Neural cell (in vitro differentiated cells): ENCODE measurements around the gene PGC.

Experiments
- CTCF ChIP-seq: fragments of 450-650 bp; IDR thresholded peaks from 2 replicates; pipeline ENCODE4 v1.5.1; 2014; ENCODE audit warnings: antibody characterized with exemption, mild to moderate bottlenecking, moderate library complexity; ENCODE audit not compliant: poor library complexity, severe bottlenecking
- EP300 ChIP-seq: fragments of 450-650 bp; conservative IDR thresholded peaks from 2 replicates; pipeline ENCODE4 v1.6.1; 2014; ENCODE audit warnings: antibody characterized with exemption, mild to moderate bottlenecking, moderate library complexity; ENCODE audit not compliant: poor library complexity, severe bottlenecking
- EZH2 ChIP-seq: fragments of 200-600, 300-800 bp; shearing (Covaris generic), sonication (generic); IDR thresholded peaks from 2 replicates; pipeline ENCODE4 v1.6.1; 2014; ENCODE audit warnings: antibody characterized with exemption, low read length, borderline replicate concordance, mild to moderate bottlenecking; ENCODE audit not compliant: insufficient read depth, poor library complexity, severe bottlenecking
- MXI1 ChIP-seq: fragments of 450-650 bp; conservative IDR thresholded peaks from 2 replicates; pipeline ENCODE4 v1.6.1; 2014; ENCODE audit warnings: antibody characterized with exemption, mild to moderate bottlenecking; ENCODE audit not compliant: poor library complexity, severe bottlenecking
- POLR2AphosphoS5 ChIP-seq: IDR thresholded peaks from 2 replicates; pipeline ENCODE4 v1.6.1; 2012
- RAD21 ChIP-seq: fragments of 450-650 bp; conservative IDR thresholded peaks from 2 replicates; pipeline ENCODE4 v1.6.1; 2014; ENCODE audit warnings: antibody characterized with exemption, mild to moderate bottlenecking, moderate library complexity
- REST ChIP-seq: IDR thresholded peaks from 2 replicates; pipeline ENCODE4 v1.6.1; 2012; ENCODE audit warnings: borderline replicate concordance
- TAF1 ChIP-seq: IDR thresholded peaks from 2 replicates; pipeline ENCODE4 v1.6.1; 2012; ENCODE audit warnings: low read depth

GRCh38 chr6:41736186-41736733 lies 10.9 kb downstream of the PGC start:
- TF ChIP-seq CTCF (no peak), EZH2 (no peak), POLR2AphosphoS5 (no peak), RAD21 (no peak), MXI1 (no peak), TAF1 (no peak), REST (no peak), EP300 (no peak)
